Thyroid gland (tissue), 4 donors: Measurements from ENCODE around the gene OSTN. TPM values are rescaled to one million over a fixed set of nuclear protein-coding genes. Genes with fewer than 3 reads are reported as not detected.

Experiments used
- DNase-seq, 2 donors: peaks; one replicate each; pipeline ENCODE4 v3.0.0-alpha.2; 2019
- H3K27ac ChIP-seq, 3 donors: fragments of 200-600 bp; sonication (generic); 1 replicate in 2 of 3; 2 replicates in 1 of 3; pipeline ENCODE4 v1.5.1; 2016 to 2019; ENCODE audit warnings: mild to moderate bottlenecking in 1 of 3, moderate library complexity in 1 of 3
- H3K27me3 ChIP-seq: fragments of 200-600 bp; sonication (generic); one replicate; pipeline ENCODE4 v1.5.1; 2019
- H3K36me3 ChIP-seq, 2 donors: fragments of 200-600 bp; sonication (generic); one replicate each; pipeline ENCODE4 v1.5.1; 2016 to 2019
- H3K4me1 ChIP-seq, 2 donors: fragments of 200-600 bp; sonication (generic); one replicate each; pipeline ENCODE4 v1.5.1; 2017 to 2019
- H3K4me3 ChIP-seq, 3 donors: fragments of 200-600 bp; sonication (generic); replicated peaks in 1 of 3; 1 replicate in 2 of 3; 2 replicates in 1 of 3; pipeline ENCODE4 v1.5.1; 2016; ENCODE audit warnings: mild to moderate bottlenecking in 1 of 3
- H3K9me3 ChIP-seq: fragments of 200-600 bp; sonication (generic); one replicate; pipeline ENCODE4 v1.5.1; 2017
- POLR2A ChIP-seq, 2 donors: fragments of 450-650 bp; IDR thresholded peaks; one replicate each; pipeline ENCODE4 v1.6.1; 2017; ENCODE audit warnings: antibody characterized with exemption in 2 of 2, mild to moderate bottlenecking in 2 of 2, moderate library complexity in 1 of 2
- WGBS, 2 donors: methylation state at CpG; one replicate each; pipeline ENCODE4 v1.1.5; 2017; 5-methylcytosine and 5-hydroxymethylcytosine counted together
- intact Hi-C: fragments of 100-400 bp; cut with DNase I; formaldehyde crosslinking; loops from one replicate; pipeline ENCODE4 v1.15.1; 2023
- total RNA-seq, 4 donors: library from RNA; depleted of rRNA; stranded (reverse); fragments of >200 nt; gene quantifications; one replicate each; pipeline ENCODE4 v1.2.3, GENCODE V29; 2016
- TF ChIP-seq, protein P1 (sequence below), 6 experiments: fragments of 200-600 bp in 3 of 6; fragments of 450-650 bp in 3 of 6; sonication (generic) in 3 of 6; IDR thresholded peaks; one replicate each; pipeline ENCODE4 v1.5.1; 2016 to 2019; ENCODE audit warnings: antibody characterized with exemption in 6 of 6, mild to moderate bottlenecking in 2 of 6, inconsistent platforms in 1 of 6, moderate library complexity in 1 of 6

OSTN gene
- total RNA-seq, 4 donors from 2014 or later = not detected

DNA sequence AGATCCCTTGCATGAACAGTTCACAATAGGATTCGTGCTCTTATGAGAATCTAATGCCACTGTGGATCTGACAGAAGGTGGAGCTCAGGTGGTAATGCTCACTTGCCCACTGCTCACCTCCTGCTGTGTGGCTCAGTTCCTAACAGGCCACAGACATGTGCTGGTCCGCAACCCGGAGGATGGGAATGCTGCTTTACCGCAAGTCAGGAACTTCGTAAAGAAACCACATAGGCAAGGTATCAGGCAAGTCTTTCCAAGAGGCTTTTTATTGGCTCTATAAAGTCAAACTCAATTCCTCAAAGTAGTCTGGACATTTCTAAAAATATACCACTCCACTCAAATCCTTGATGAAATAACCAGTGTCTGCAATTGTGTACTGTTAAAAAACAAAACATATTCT is 56.1 kb downstream of the OSTN start:
- Histone ChIP-seq H3K27me3 (no peaks in the 10 kb centered on the region), H3K4me1 (peaks cover 6% of the 10 kb centered on the region in 2 donors), H3K4me3 (no peak overlapping the region), H3K36me3 (no peaks in the 10 kb centered on the region), H3K9me3 (no peaks in the 10 kb centered on the region), H3K27ac (no peak overlapping the region)
- intact Hi-C loops = no loop called here
- TF ChIP-seq POLR2A (IDR thresholded peaks at IDR 0.05) = no peak
- TF ChIP-seq, protein P1, sequence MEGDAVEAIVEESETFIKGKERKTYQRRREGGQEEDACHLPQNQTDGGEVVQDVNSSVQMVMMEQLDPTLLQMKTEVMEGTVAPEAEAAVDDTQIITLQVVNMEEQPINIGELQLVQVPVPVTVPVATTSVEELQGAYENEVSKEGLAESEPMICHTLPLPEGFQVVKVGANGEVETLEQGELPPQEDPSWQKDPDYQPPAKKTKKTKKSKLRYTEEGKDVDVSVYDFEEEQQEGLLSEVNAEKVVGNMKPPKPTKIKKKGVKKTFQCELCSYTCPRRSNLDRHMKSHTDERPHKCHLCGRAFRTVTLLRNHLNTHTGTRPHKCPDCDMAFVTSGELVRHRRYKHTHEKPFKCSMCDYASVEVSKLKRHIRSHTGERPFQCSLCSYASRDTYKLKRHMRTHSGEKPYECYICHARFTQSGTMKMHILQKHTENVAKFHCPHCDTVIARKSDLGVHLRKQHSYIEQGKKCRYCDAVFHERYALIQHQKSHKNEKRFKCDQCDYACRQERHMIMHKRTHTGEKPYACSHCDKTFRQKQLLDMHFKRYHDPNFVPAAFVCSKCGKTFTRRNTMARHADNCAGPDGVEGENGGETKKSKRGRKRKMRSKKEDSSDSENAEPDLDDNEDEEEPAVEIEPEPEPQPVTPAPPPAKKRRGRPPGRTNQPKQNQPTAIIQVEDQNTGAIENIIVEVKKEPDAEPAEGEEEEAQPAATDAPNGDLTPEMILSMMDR (IDR thresholded peaks at IDR 0.05) = no peak
- DNase-seq = no peak
- 93 to 97% methylated on average over 5 of the region's 5 CpGs for WGBS, 2 donors

DNA sequence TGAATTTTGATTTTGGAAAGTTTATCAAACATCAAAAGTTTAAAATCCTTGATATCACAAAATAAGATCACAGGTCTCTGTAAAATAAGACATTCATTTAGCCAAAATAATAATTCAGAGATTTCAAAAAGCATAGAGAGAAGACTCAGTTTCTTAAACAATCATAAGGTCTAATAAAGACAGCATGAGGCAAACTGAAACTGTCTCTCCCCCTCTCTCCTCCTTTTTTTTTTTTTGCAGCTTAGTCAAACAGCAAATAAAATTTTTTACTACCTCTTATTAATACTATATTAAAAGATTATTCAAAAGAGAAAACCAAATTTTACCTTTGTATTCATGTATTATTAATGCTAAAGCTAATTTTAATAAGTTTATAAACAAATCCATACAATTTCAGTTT is 57.4 kb downstream of the OSTN start:
- Histone ChIP-seq H3K27me3 (no peaks in the 10 kb centered on the region), H3K4me3 (no peak overlapping the region), H3K9me3 (no peaks in the 10 kb centered on the region), H3K36me3 (no peaks in the 10 kb centered on the region), H3K4me1 (peaks cover 6% of the 10 kb centered on the region in 2 donors), H3K27ac (no peak overlapping the region)
- intact Hi-C loops = no loop called here
- TF ChIP-seq, protein P1 (IDR thresholded peaks at IDR 0.05) = no peak
- TF ChIP-seq POLR2A (IDR thresholded peaks at IDR 0.05) = no peak
- no peak for DNase-seq

DNA sequence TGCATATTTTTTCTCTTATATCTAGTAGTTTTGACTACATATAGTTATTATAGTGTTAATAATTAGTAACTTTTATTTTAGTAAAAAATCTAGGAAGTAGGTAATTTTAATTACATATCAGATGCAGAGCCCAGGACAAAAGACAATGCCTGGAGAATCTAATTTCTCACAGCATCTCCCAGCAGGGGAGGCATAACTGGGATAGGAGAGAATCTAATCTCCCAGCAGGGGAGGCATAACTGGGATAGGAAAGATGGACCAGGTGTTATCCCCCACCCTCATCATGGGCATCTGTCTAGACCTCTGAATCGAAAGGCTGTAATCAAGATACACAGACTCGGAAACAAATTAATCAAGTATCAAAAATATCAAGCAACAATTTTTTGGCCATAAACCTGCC is 58.2 kb downstream of the OSTN start:
- TF ChIP-seq, protein P1 (IDR thresholded peaks at IDR 0.05) = no peak
- no peak for TF ChIP-seq POLR2A (IDR thresholded peaks at IDR 0.05)
- 94 to 99% methylated on average over 2 of the region's 2 CpGs for whole genome bisulfite sequencing, 2 donors

DNA sequence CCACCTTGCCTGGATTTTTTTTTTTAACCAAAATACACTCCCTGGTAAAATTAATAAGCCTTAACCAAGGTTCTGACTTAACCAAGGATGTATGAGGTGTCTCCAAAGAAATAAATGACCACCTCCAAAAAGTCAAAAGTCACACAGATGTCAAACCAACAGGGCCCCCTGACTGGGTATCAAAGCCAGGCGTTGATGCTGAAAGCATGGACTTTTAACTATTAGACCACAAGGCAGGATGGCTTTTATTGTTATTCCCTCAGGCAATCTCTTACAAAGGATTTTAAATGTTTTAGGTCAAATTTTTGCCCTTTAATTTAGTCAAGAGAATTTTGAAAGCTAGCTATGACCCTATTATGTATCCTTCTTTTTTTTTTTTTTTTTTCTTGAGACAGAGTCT is 60.4 kb downstream of the OSTN start:
- Histone ChIP-seq H3K27me3 (no peaks in the 10 kb centered on the region), H3K27ac (no peak overlapping the region), H3K9me3 (no peaks in the 10 kb centered on the region), H3K4me1 (peaks cover under 1 to 4% of the 10 kb centered on the region in 2 donors), H3K36me3 (no peaks in the 10 kb centered on the region), H3K4me3 (no peak overlapping the region)
- TF ChIP-seq POLR2A (IDR thresholded peaks at IDR 0.05) = no peak
- TF ChIP-seq, protein P1 (IDR thresholded peaks at IDR 0.05) = no peak
- WGBS, 2 donors = 0 to 90% methylated on average over 1 of the region's 1 CpG
- intact Hi-C loops = no loop called here
- DNase-seq = no peak

More for the DNA sequence above, 58.2 kb downstream of the OSTN start:
- Histone ChIP-seq H3K9me3 (no peaks in the 10 kb centered on the region), H3K27ac (no peak overlapping the region), H3K27me3 (no peaks in the 10 kb centered on the region), H3K4me1 (peaks cover 6% of the 10 kb centered on the region in 2 donors), H3K36me3 (no peaks in the 10 kb centered on the region), H3K4me3 (no peak overlapping the region)
- intact Hi-C loops = no loop called here
- no peak for DNase-seq

DNA sequence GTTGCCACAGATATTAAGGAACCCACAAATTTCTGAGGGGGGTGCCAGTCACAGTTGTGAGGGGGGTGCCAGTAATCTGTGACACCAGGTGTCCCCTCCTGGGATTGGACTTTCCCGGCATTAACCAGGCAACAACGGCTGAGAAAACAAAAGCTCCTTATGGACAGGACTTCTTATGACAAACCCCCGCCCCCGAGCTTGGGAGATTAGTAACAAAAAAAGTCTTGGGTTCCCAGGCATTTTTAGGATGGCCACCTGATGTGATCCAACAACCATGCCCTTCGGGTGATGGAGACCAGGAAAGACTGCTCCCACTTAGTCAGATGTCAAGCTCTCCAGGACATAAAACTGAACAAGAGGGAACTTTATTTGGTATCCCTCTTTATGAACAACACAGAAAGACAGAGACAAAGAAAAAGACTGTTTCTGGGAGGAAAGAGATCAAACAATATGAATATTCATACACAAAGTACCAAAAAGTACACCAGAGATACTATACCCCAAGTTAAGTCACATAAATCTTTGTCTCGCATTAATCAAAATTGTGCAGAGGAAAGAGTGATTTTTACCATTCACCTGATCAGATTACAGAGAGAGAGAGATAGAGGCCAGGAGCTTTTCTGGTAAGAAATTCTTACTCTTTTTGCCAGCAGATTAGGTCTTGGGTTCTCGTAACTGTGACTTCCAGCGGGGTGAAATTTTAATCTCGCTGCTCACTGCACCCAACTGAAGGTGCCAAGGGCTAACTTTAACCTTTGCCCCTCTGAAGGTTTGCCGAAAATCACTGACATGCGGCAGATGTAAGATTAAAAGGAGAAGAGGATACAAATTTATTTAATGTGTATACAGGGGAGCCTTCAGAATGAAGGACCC is 61.6 kb downstream of the OSTN start:
- H3K4me3 ChIP-seq = no peak overlapping the region
- H3K27me3 ChIP-seq = no peaks in the 10 kb centered on the region
- no peaks in the 10 kb centered on the region for H3K4me1 ChIP-seq
- H3K9me3 ChIP-seq = no peaks in the 10 kb centered on the region
- intact Hi-C loops = no loop called here
- TF ChIP-seq, protein P1 (IDR thresholded peaks at IDR 0.05) = no peak
- no peak for TF ChIP-seq POLR2A (IDR thresholded peaks at IDR 0.05)
- DNase-seq = no peak
- no peak overlapping the region for H3K27ac ChIP-seq
- H3K36me3 ChIP-seq = no peaks in the 10 kb centered on the region
- 82 to 87% methylated on average over 11 of the region's 11 CpGs for WGBS, 2 donors
